Measurements from ENCODE around the gene AIP.
"Not testable (repeated sequence)": the region's sequence is repeated elsewhere in the genome, so short reads cannot be mapped to it uniquely, and the experiment has no call there.

- not testable (repeated sequence) for TF ChIP-seq CEBPB (IDR thresholded peaks at IDR 0.05; ENCODE audit: low read depth); CTCF (IDR thresholded peaks at IDR 0.05 in 2 of 3, conservative IDR thresholded peaks at IDR 0.05 in 1 of 3; ENCODE audit: borderline replicate concordance in 1 of 3, insufficient read depth in 1 of 3, low read depth in 2 of 3, low read length in 2 of 3); EZH2phosphoT487 (IDR thresholded peaks at IDR 0.05; ENCODE audit: borderline replicate concordance); TCF7L2 (IDR thresholded peaks at IDR 0.05; ENCODE audit: borderline replicate concordance, extremely low read depth, insufficient read depth, insufficient read length); ZBTB33 (IDR thresholded peaks at IDR 0.05; ENCODE audit: extremely low read depth, insufficient replicate concordance, low read length); POLR2A (IDR thresholded peaks at IDR 0.05; ENCODE audit: borderline replicate concordance, extremely low read depth, insufficient read depth, insufficient read length); EZH2 (IDR thresholded peaks at IDR 0.05); RAD21 (IDR thresholded peaks at IDR 0.05; ENCODE audit: low read depth); SP1 (IDR thresholded peaks at IDR 0.05; ENCODE audit: low read depth); REST (IDR thresholded peaks at IDR 0.05; ENCODE audit: low read depth); YY1 (IDR thresholded peaks at IDR 0.05; ENCODE audit: extremely low read depth, insufficient replicate concordance, low read depth, low read length); ELF1 (IDR thresholded peaks at IDR 0.05; ENCODE audit: borderline replicate concordance, low read depth); SIN3A (IDR thresholded peaks at IDR 0.05; ENCODE audit: low read depth)
Measured at GRCh38 chr11:67511558-67511957, 28.7 kb downstream of the AIP start.

All from HCT116 (cell line).